Activated T-helper 1 cell treated with anti-CD3 and anti-CD28 coated beads, Interleukin-12 subunit alpha, Interleukin-12 subunit beta, Interleukin-2, Interleukin-4 antibody, amounts not matched to agents 30 ng/mL and 10 ng/mL and 1 ng/mL, durations not matched to agents 14 hours and 24 hours and 36 hours (primary cell): ENCODE data around the gene PLEKHH1. TPM values are rescaled to one million over a fixed set of nuclear protein-coding genes. Genes with fewer than 3 reads are reported as not detected.

Experiments used
- DNase-seq: peaks from one replicate; pipeline ENCODE4 v3.0.0; 2021; ENCODE audit warnings: low spot score
- H3K27ac Mint-ChIP-seq: one replicate; pipeline ENCODE4 v1.8.0; 2021; ENCODE audit warnings: mild to moderate bottlenecking, mixed read lengths
- H3K27me3 Mint-ChIP-seq: one replicate; pipeline ENCODE4 v1.8.0; 2022; ENCODE audit warnings: mild to moderate bottlenecking, moderate library complexity, mixed read lengths; ENCODE audit not compliant: insufficient read depth
- H3K36me3 Mint-ChIP-seq: one replicate; pipeline ENCODE4 v1.8.0; 2021; ENCODE audit warnings: low read depth, mixed read lengths
- H3K4me1 Mint-ChIP-seq: one replicate; pipeline ENCODE4 v1.8.0; 2021; ENCODE audit warnings: low read depth, mixed read lengths
- H3K4me3 Mint-ChIP-seq: one replicate; pipeline ENCODE4 v1.8.0; 2021; ENCODE audit warnings: mild to moderate bottlenecking, moderate library complexity, mixed read lengths
- H3K9me3 Mint-ChIP-seq: one replicate; pipeline ENCODE4 v1.8.0; 2021; ENCODE audit warnings: mixed read lengths
- intact Hi-C: fragments of 100-400 bp; cut with micrococcal nuclease; formaldehyde crosslinking; loops from one replicate; pipeline ENCODE4 v1.15.1; 2024
- total RNA-seq: library from RNA; stranded (reverse); gene quantifications from 2 replicates; pipeline ENCODE4 v1.2.3, GENCODE V29; 2022

PLEKHH1 gene
- 0.96 and 2.4 TPM in 2 replicates for total RNA-seq

DNA sequence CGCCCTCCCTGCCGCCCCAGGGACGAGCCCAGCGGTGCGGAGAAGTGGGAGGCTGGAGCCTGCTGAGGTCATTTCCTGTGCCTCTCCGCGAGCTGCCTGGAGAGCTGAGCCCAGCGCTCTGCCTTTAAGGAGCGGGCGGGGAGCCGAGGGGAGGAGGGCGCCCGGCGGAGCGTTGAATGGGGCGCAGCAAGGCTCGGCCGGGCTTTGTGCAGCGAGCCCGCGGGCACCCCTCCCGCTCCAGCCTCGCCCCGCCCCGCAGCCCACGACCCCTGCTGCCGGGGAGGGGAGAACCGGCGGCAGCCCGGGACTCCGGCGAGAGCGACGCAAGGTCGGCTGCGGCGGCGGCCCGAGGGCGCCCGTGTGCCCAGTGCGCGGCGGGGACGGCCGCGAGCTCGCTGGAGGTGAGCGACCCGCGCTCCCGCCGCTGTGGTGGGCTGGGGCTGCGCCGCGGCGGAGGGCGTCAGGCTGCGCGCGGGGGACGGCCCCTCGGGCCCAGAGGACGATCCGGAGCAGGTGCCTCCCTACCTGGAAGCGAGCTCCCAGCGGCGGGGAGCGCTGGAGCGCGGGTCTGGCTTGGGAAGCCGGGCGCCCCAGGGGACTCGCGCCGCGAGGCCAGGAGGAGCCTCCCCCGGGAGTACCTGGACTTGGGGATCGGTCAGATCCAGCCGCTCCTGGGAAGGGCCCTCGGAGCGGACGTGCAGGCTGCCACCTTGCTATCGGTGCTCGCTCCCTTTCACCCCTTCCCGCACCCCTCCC lies at the start of gene PLEKHH1:
Gene PLEKHH1 (plus strand): TSS at position 293 of the 756 bp plus-strand sequence. CDS start 8,578 bp downstream, outside the sequence.
- peak within 1 kb of the TSS; percentile 75 for H3K4me3 Mint-ChIP-seq
- no peaks in the 10 kb centered on the region for H3K4me1 Mint-ChIP-seq
- H3K36me3 Mint-ChIP-seq = no peaks in the 10 kb centered on the region
- DNase-seq = peak; percentile 58
- H3K27me3 Mint-ChIP-seq = peaks cover 51% of the 10 kb centered on the region
- H3K9me3 Mint-ChIP-seq = no peaks in the 10 kb centered on the region
- intact Hi-C loops = loop anchor here (1.0 to 2.0 kb wide), 2 partner anchors 18 to 45 kb away; partner anchors contain the start of gene TMEM229B
- no peak within 1 kb of the TSS for H3K27ac Mint-ChIP-seq

DNA sequence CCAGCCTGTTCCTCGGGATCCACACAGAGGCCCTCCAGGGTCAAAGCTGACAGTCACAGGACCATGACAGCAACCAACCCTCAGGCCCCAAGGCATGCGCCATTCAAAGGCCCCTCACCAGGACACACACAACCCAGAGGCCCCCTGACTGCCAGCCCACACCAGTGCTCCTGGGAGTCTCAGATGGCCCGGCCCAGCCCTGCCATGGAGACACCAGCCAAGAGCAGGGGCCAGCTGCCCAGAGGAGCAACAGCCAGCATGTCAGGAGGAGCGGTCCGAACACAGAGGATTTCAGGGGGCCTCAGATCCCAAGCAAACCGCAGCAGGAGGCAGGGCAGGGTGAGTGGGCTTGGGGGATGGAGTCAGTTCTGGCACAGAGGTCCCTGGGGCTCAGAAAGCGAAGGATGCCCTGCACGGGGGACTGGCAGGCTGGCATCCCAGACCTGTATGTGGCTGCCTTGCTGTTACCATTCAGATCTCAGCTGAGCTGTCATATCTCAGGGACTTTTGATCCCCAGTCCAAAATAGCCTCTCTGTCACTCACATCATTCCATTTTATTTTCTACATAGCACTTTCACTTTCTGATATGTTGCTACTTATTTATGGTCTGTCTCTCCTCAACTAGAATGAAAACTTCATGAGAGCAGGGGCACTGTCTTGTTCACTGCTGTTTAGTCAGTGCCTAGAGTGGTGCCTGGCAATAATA lies 49.4 kb upstream of the PLEKHH1 start:
- Mint-ChIP-seq H3K9me3 (no peaks in the 10 kb centered on the region), H3K27me3 (no peaks in the 10 kb centered on the region), H3K4me3 (no peak overlapping the region), H3K4me1 (peaks cover 28% of the 10 kb centered on the region), H3K36me3 (peaks cover 4% of the 10 kb centered on the region), H3K27ac (no peak overlapping the region)
- no peak for DNase-seq
- intact Hi-C loops = no loop called here

GRCh38 chr14:67485501-67486095 lies 47.5 kb upstream of the PLEKHH1 start:
- Mint-ChIP-seq H3K4me1 (peaks cover 39% of the 10 kb centered on the region), H3K4me3 (no peak overlapping the region), H3K27ac (no peak overlapping the region), H3K9me3 (no peaks in the 10 kb centered on the region), H3K36me3 (peaks cover 4% of the 10 kb centered on the region), H3K27me3 (peaks cover 5% of the 10 kb centered on the region)
- no peak for DNase-seq
- intact Hi-C loops = no loop called here

DNA sequence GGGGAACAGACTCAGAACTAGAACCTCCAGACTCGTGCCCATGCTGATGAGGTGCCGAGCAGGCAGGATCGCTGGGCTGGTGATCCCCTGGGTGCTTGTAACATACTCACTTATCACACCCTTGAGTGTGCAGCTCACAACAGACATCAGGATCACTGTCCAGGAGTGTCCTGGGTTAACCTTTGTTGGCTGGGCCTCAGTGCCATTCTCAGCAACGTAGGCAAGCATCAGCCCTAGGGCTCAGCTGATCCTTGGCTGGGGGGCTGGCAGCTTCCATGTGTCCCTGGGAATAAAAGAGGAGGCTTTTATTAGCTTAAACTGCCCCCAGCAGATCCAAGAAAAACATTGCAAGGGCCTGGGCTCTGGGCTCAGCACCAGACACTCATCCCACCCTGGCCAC lies 46.2 kb upstream of the PLEKHH1 start:
- Mint-ChIP-seq H3K27ac (no peak overlapping the region), H3K27me3 (peaks cover 12% of the 10 kb centered on the region), H3K4me3 (no peak overlapping the region), H3K4me1 (peaks cover 44% of the 10 kb centered on the region), H3K9me3 (no peaks in the 10 kb centered on the region), H3K36me3 (peaks cover 4% of the 10 kb centered on the region)
- DNase-seq = no peak
- intact Hi-C loops = no loop called here

DNA sequence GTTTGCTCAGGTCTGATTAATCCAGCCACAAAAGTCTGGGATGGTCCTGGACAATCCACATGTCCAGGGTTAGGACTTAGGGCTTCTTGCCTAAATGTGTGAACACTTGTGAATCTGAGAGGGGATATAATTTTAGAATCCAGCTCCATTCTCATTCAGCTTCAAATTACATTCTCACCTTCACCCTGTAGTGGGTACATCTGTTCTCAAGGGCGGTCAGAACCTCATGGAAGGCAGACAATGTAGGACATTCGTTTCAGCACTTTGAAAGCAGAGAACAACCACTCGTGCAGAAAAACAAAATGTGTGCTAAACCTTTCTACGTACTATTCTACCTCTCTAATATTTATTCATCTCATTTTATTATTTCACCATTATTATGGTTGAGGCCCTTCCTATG lies 45.8 kb upstream of the PLEKHH1 start:
- intact Hi-C loops = no loop called here
- H3K4me1 Mint-ChIP-seq = peaks cover 44% of the 10 kb centered on the region
- peaks cover 7% of the 10 kb centered on the region for H3K36me3 Mint-ChIP-seq
- H3K9me3 Mint-ChIP-seq = peaks cover under 1% of the 10 kb centered on the region
- DNase-seq = no peak
- peak overlapping the region; percentile 82 for H3K4me3 Mint-ChIP-seq
- no peak overlapping the region for H3K27ac Mint-ChIP-seq
- peaks cover 12% of the 10 kb centered on the region for H3K27me3 Mint-ChIP-seq

- H3K27ac Mint-ChIP-seq = peak within 1 kb of the TSS; percentile 81
- intact Hi-C loops = loop anchor here (1.0 to 2.0 kb wide), 4 partner anchors 27 to 207 kb away; partner anchors contain the start of genes PLEKHH1 and RDH11
- H3K4me3 Mint-ChIP-seq = peak within 1 kb of the TSS; percentile 82
- H3K36me3 Mint-ChIP-seq = peaks cover 12% of the 10 kb centered on the region
- DNase-seq = peak; percentile 80
- peaks cover 9% of the 10 kb centered on the region for H3K9me3 Mint-ChIP-seq
- peaks cover 44% of the 10 kb centered on the region for H3K4me1 Mint-ChIP-seq
- peaks cover 13% of the 10 kb centered on the region for H3K27me3 Mint-ChIP-seq
These were observed 44.9 kb upstream of the PLEKHH1 start, which contains the start of gene TMEM229B for GRCh38 chr14:67487937-67488893. TSS of gene TMEM229B (minus strand) at chr14:67488721. CDS start at chr14:67473923, 14,798 bp downstream.

DNA sequence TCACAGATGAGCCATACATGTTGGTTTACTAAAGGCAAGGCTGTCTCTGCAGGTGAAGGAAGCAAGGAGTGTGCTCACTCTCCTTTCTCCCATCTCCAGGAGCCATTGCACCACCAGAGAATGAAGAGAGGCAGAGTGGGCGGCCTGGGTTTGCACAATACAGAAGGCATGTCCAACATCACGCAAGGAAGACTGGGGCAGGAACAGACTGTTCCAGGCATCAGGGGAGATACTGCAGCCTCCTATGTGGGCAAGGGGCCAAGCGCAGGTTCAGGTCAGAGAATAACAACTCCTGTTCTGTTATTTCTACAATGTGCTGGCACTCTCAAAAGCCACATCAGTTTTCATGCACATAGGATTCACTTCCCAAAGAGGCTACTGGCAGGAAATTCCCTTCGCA lies 42.9 kb upstream of the PLEKHH1 start:
- peaks cover 44% of the 10 kb centered on the region for H3K4me1 Mint-ChIP-seq
- H3K27ac Mint-ChIP-seq = no peak overlapping the region
- H3K9me3 Mint-ChIP-seq = peaks cover 19% of the 10 kb centered on the region
- peaks cover 13% of the 10 kb centered on the region for H3K36me3 Mint-ChIP-seq
- no peak for DNase-seq
- no peak overlapping the region for H3K4me3 Mint-ChIP-seq
- H3K27me3 Mint-ChIP-seq = peaks cover 13% of the 10 kb centered on the region
- intact Hi-C loops = no loop called here

GRCh38 chr14:67491285-67491684 lies 41.8 kb upstream of the PLEKHH1 start:
- peaks cover 38% of the 10 kb centered on the region for H3K4me1 Mint-ChIP-seq
- H3K27ac Mint-ChIP-seq = no peak overlapping the region
- intact Hi-C loops = no loop called here
- DNase-seq = no peak
- peaks cover 19% of the 10 kb centered on the region for H3K9me3 Mint-ChIP-seq
- H3K27me3 Mint-ChIP-seq = peaks cover 13% of the 10 kb centered on the region
- no peak overlapping the region for H3K4me3 Mint-ChIP-seq
- H3K36me3 Mint-ChIP-seq = peaks cover 9% of the 10 kb centered on the region

DNA sequence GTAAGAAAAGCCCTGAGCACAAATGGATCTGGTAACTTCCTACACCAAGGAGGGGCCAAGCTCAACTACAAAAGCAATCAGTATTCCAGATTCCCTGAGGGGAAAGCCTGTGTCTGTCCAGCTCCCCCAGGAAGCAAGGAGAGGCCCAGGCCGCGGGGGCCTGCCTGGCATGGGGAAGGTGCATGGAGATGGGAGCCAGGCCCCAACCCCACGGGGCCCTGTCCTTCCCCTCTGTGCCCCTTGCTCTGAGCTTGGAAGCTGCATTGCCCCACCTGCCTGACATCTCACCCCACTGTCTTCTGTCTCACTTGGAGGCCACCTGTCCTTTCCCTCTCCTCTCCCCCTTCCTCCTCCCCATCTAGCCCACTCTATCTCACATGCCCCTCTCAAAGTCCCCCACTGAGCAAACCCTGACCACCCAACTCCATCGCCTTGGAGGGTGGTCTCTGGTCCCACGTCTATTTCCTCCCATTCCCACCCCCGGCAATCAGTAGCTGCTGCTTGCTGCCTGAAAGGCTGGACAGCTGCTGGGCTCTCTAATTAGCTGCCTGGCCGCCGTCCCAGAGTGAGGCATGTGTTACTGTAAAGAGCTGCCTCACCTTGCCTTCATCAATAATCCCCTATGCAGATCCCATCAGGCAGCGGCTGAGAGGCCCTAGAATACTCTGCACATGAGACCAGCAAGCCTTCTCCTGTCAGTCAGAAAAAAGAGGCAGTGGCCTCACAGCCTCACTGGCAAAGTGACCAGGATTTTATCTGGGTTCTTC lies 41.2 kb upstream of the PLEKHH1 start:
- H3K4me3 Mint-ChIP-seq = no peak overlapping the region
- peaks cover 19% of the 10 kb centered on the region for H3K9me3 Mint-ChIP-seq
- H3K36me3 Mint-ChIP-seq = peaks cover 9% of the 10 kb centered on the region
- peaks cover 33% of the 10 kb centered on the region for H3K4me1 Mint-ChIP-seq
- DNase-seq = no peak
- intact Hi-C loops = no loop called here
- H3K27me3 Mint-ChIP-seq = peaks cover 13% of the 10 kb centered on the region
- no peak overlapping the region for H3K27ac Mint-ChIP-seq

GRCh38 chr14:67492538-67492937 lies 40.6 kb upstream of the PLEKHH1 start:
- intact Hi-C loops = no loop called here

GRCh38 chr14:67493092-67493717 lies 39.9 kb upstream of the PLEKHH1 start:
- peaks cover 22% of the 10 kb centered on the region for H3K4me1 Mint-ChIP-seq
- DNase-seq = no peak
- no peak overlapping the region for H3K27ac Mint-ChIP-seq
- peaks cover 9% of the 10 kb centered on the region for H3K36me3 Mint-ChIP-seq
- H3K9me3 Mint-ChIP-seq = peaks cover 19% of the 10 kb centered on the region
- peaks cover 19% of the 10 kb centered on the region for H3K27me3 Mint-ChIP-seq
- no peak overlapping the region for H3K4me3 Mint-ChIP-seq
- intact Hi-C loops = no loop called here

More at GRCh38 chr14:67492538-67492937, 40.6 kb upstream of the PLEKHH1 start:
- Mint-ChIP-seq H3K36me3 (peaks cover 9% of the 10 kb centered on the region), H3K4me3 (no peak overlapping the region), H3K9me3 (peaks cover 19% of the 10 kb centered on the region), H3K4me1 (peaks cover 29% of the 10 kb centered on the region), H3K27me3 (peaks cover 13% of the 10 kb centered on the region), H3K27ac (no peak overlapping the region)
- no peak for DNase-seq
